HepG2 (cell line): ENCODE results near the gene SNU13. TPM values are rescaled to one million over a fixed set of nuclear protein-coding genes. Genes with fewer than 3 reads are reported as not detected.
A peak's percentile ranks its signal among the peaks of the same experiment; 100 is the strongest.

ENCODE experiments used
- CENPX ChIP-seq: sonication (generic); formaldehyde crosslinking; IDR thresholded peaks from 2 replicates; pipeline ENCODE4 v1.9.0; 2021; ENCODE audit warnings: mild to moderate bottlenecking, missing genetic modification reagents, moderate library complexity
- HINFP ChIP-seq: sonication (generic); formaldehyde crosslinking; IDR thresholded peaks from 2 replicates; pipeline ENCODE4 v1.4.0; 2020; ENCODE audit warnings: low read depth, mild to moderate bottlenecking, missing genetic modification reagents
- MED8 ChIP-seq: sonication (generic); formaldehyde crosslinking; IDR thresholded peaks from 2 replicates; pipeline ENCODE4 v1.8.1; 2023; ENCODE audit warnings: mild to moderate bottlenecking, missing genetic modification reagents; ENCODE audit not compliant: insufficient replicate concordance
- MZF1 ChIP-seq: sonication (generic); formaldehyde crosslinking; IDR thresholded peaks from 2 replicates; pipeline ENCODE4 v1.8.1; 2023; ENCODE audit warnings: mild to moderate bottlenecking, missing genetic modification reagents, borderline replicate concordance
- NFIC ChIP-seq: IDR thresholded peaks from 2 replicates; pipeline ENCODE4 v1.6.1; 2012; ENCODE audit warnings: mild to moderate bottlenecking, low read length, inconsistent platforms
- RBM22 ChIP-seq: fragments of 200-400 bp; formaldehyde crosslinking; optimal IDR thresholded peaks from 2 replicates; pipeline ENCODE3; 2017; ENCODE audit warnings: mild to moderate bottlenecking, low read length, moderate library complexity
- RFX5 ChIP-seq: IDR thresholded peaks from 2 replicates; pipeline ENCODE4 v1.6.1; 2011; ENCODE audit warnings: low read depth, low read length, improper control_type of control experiment
- SIN3B ChIP-seq: fragments of 150-350 bp; IDR thresholded peaks from 2 replicates; pipeline ENCODE4 v1.6.1; 2014; ENCODE audit warnings: low read length
- ZBTB20 ChIP-seq: sonication (generic); formaldehyde crosslinking; IDR thresholded peaks from 2 replicates; pipeline ENCODE4 v1.8.1; 2023; ENCODE audit warnings: missing genetic modification reagents, low read depth, mild to moderate bottlenecking, borderline replicate concordance
- ZBTB40 ChIP-seq, 2 experiments: fragments of 450-650 bp in 1 of 2; sonication (generic) in 1 of 2; formaldehyde crosslinking in 1 of 2; IDR thresholded peaks; 2 replicates each; pipeline versions ENCODE4 v1.6.1 to v1.8.0; 2016 to 2022; ENCODE audit warnings: antibody characterized with exemption in 1 of 2, mild to moderate bottlenecking in 1 of 2, missing genetic modification reagents in 1 of 2
- ZSCAN31 ChIP-seq: sonication (generic); formaldehyde crosslinking; IDR thresholded peaks from 2 replicates; pipeline ENCODE4 v1.5.0; 2020; ENCODE audit warnings: low read depth, mild to moderate bottlenecking, missing genetic modification reagents
- polyA plus RNA-seq, 8 experiments: library from polyadenylated mRNA; depleted of rRNA in 3 of 8; stranded (reverse) in 7 of 8; unstranded in 1 of 8; fragments of >200 nt; fragmentation: Illumina TruSeq in 4 of 8; extraction: Trizol in 4 of 8; gene quantifications; 2 replicates each; pipeline versions ENCODE4 v1.2.1 to v1.2.3, GENCODE V29; 2011 to 2016; ENCODE audit warnings: low read depth in 4 of 8, missing spikeins in 1 of 8, mixed read lengths in 1 of 8; ENCODE audit not compliant: insufficient read depth in 1 of 8
- total RNA-seq, 5 experiments: library from RNA; depleted of rRNA; stranded (reverse); fragments of >200 nt; fragmentation: Illumina TruSeq; extraction: Trizol; gene quantifications; 2 replicates each; pipeline ENCODE4 v1.2.3, GENCODE V29; 2016; ENCODE audit warnings: low read depth in 1 of 5
- TF ChIP-seq, protein P1 (sequence below): IDR thresholded peaks from 2 replicates; pipeline ENCODE4 v1.6.1; 2012; ENCODE audit warnings: inconsistent platforms
- TF ChIP-seq, protein P2 (sequence below): sonication (generic); formaldehyde crosslinking; IDR thresholded peaks from 2 replicates; pipeline ENCODE4 v1.8.0; 2022; ENCODE audit warnings: mild to moderate bottlenecking, missing genetic modification reagents, moderate library complexity
- TF ChIP-seq, protein P3 (sequence below): sonication (generic); formaldehyde crosslinking; IDR thresholded peaks from 2 replicates; pipeline ENCODE4 v1.5.1; 2020; ENCODE audit warnings: missing genetic modification reagents, mild to moderate bottlenecking, borderline replicate concordance

The SNU13 gene
- total and polyA plus RNA-seq, 2 of the 13 experiments (the other 11 are each of a cell fraction or from before 2014, with no cell fraction given), result 203 to 287 TPM

DNA sequence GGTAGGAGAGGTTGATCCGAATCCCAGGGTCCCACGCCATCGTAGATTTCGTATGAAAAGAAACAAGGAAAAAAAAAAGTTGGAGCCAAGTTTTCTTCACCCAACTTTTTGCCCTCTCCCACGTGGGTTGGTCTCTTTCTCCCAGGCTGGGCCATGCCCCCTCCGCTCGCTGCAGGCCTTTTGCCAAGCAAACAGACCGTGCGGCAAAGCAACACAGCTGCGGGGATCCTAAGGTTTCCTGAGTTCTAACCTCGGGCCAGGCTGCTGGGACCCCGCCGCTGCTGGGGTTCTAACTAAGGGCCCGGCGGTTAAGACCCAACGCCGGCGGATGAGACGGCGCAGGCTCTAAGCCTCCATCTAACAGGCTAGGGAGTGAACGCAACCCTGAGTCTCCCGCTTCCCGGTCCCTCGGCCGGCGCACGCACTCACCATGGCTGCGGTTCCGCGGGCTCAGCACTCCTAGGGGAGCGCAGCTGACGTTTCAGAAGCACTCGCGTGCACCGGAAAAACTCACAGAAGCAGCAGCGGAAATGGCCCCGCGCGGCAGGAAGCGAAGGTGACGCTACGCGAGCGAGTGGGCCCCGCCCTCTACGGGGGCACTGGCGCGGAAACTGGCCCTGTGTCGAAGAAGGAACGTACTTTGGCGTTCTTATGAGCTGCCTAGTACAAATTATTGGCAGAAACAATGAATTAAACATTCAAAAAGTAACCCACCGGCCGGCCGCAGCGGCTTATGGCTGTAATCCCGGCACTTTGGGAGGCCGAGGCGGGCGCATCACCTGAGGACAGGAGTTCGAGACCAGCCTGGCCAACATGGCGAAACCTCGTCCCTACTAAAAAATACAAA lies at the start of gene SNU13 (continued):
- peak; percentile 31; the same call in 1 of the 2 replicates for TF ChIP-seq ZBTB40 (IDR thresholded peaks at IDR 0.05)
- TF ChIP-seq ZBTB40 (CRISPR knock-in tag; IDR thresholded peaks at IDR 0.05), result no peak
- no peak for TF ChIP-seq MZF1 (CRISPR knock-in tag)
- no peak for TF ChIP-seq CENPX (CRISPR knock-in tag)
- TF ChIP-seq ZSCAN31 (CRISPR knock-in tag), result peak; percentile 30
- TF ChIP-seq RFX5, result 0 out of 2 replicates have a peak, but pooled peaks have one; percentile 19
- no peak for TF ChIP-seq MED8 (CRISPR knock-in tag)
- TF ChIP-seq, protein P1, sequence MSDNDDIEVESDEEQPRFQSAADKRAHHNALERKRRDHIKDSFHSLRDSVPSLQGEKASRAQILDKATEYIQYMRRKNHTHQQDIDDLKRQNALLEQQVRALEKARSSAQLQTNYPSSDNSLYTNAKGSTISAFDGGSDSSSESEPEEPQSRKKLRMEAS, result peak; percentile 96
- TF ChIP-seq RBM22, result no peak
- TF ChIP-seq HINFP (CRISPR knock-in tag), result no peak
- TF ChIP-seq, protein P2, sequence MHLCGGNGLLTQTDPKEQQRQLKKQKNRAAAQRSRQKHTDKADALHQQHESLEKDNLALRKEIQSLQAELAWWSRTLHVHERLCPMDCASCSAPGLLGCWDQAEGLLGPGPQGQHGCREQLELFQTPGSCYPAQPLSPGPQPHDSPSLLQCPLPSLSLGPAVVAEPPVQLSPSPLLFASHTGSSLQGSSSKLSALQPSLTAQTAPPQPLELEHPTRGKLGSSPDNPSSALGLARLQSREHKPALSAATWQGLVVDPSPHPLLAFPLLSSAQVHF (CRISPR knock-in tag), result no peak
- TF ChIP-seq, protein P3, sequence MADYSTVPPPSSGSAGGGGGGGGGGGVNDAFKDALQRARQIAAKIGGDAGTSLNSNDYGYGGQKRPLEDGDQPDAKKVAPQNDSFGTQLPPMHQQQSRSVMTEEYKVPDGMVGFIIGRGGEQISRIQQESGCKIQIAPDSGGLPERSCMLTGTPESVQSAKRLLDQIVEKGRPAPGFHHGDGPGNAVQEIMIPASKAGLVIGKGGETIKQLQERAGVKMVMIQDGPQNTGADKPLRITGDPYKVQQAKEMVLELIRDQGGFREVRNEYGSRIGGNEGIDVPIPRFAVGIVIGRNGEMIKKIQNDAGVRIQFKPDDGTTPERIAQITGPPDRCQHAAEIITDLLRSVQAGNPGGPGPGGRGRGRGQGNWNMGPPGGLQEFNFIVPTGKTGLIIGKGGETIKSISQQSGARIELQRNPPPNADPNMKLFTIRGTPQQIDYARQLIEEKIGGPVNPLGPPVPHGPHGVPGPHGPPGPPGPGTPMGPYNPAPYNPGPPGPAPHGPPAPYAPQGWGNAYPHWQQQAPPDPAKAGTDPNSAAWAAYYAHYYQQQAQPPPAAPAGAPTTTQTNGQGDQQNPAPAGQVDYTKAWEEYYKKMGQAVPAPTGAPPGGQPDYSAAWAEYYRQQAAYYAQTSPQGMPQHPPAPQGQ (CRISPR knock-in tag), result no peak
- TF ChIP-seq NFIC, result no peak
- TF ChIP-seq ZBTB20 (CRISPR knock-in tag), result peak; percentile 53; the same call in 1 of the 2 replicates
- no peak for TF ChIP-seq SIN3B
